ENCODE measurements around the gene COPRS.

The COPRS gene

DNA sequence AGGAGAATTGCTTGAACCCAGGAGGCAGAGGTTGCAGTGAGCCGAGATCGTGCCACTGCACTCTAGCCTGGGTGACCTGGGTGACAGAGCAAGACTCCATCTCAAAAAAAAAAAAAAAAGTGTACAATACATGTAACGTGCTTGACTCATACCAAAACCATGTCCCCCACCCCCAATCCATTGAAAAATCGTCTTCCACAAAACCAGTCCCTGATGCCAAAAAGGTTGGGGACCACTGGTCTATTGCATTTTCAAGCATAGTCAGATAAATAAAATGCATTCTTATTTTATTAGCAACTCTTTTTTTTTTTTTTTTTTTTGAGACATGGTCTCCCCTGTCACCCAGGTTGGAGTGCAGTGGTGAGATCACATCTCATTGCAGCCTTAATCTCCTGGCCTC is 52.1 kb downstream of the COPRS start:
- no peak for DNase-seq

DNA sequence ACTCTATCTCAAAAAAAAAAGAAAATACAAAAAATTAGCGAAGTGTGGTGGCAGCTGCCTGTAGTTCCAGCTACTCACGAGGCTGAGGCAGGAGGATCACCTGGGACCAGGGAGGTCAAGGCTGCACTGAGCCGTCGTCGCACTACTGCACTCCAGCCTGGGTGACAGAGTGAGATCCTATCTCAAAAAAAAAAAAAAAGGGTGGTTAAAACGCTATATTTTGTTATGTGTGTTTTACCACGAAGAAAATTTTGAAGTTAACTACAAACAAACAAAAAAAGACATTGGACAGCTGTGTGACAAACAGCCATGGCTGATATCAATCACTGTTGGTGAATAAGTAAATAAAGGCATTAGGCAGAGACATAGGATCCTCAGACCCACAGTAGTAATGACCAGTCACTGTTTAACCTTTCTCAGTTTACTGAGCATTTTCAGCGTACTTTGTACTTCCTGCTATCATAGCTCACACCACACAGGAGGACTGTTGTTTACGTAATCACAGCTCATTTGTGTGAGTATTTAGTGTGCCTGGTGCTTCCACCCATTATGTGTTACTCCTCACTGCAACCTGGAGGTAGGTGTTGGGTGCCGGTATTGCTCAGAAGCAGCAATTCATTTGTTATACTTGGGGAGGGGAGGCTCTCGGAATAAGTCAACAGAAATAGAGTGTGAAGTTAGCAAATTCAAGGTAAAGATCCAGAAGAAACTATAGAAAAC is 55.4 kb downstream of the COPRS start:
- DNase-seq = no peak

DNA sequence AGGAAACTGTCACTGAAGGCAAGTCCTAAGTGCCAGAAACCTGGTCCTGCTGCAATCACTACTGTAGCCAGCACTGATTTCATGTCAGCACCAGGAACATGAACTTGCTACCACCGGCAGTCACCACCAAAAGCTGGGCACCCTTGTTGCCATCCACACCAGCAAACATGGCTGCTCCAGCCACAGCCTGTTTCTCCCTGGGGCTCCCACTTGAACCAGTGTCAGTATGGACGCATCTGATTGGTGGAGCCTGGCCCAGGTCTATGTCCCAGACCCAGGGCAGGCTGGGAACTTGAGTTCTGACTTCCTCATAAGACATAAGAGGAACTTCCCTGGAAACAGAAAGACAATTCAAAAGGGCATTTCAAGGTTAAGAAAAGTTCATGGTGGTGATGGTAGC is 56.5 kb downstream of the COPRS start:
- no peak for DNase-seq
